Type B pancreatic cell (in vitro differentiated cells): ENCODE results near the gene CDC6. TPM values are rescaled to one million over a fixed set of nuclear protein-coding genes. Genes with fewer than 3 reads are reported as not detected.
A peak's percentile ranks its signal among the peaks of the same experiment; 100 is the strongest.
"Not testable (repeated sequence)": the region's sequence is repeated elsewhere in the genome, so short reads cannot be mapped to it uniquely, and the experiment has no call there.

Source experiments
- DNase-seq: peaks from one replicate; pipeline ENCODE4 v3.0.0; 2021; ENCODE audit warnings: mixed read lengths; ENCODE audit not compliant: unreplicated experiment; ENCODE audit errors: extremely low spot score
- H3K27ac Mint-ChIP-seq: 2 replicates; pipeline ENCODE4 v1.8.0; 2021; ENCODE audit warnings: mild to moderate bottlenecking, mixed read lengths
- H3K27me3 Mint-ChIP-seq: 2 replicates; pipeline ENCODE4 v1.8.0; 2021; ENCODE audit warnings: mixed read lengths
- H3K36me3 Mint-ChIP-seq: 2 replicates; pipeline ENCODE4 v1.8.0; 2021; ENCODE audit warnings: mixed read lengths
- H3K4me1 Mint-ChIP-seq: one replicate; pipeline ENCODE4 v1.8.0; 2021; ENCODE audit warnings: mixed read lengths; ENCODE audit not compliant: unreplicated experiment
- H3K4me3 Mint-ChIP-seq: 2 replicates; pipeline ENCODE4 v1.8.0; 2021; ENCODE audit warnings: mild to moderate bottlenecking, mixed read lengths
- H3K9me3 Mint-ChIP-seq: 2 replicates; pipeline ENCODE4 v1.8.0; 2021; ENCODE audit warnings: mixed read lengths
- CTCF ChIP-seq: fragments of 200-600 bp; sonication (generic); conservative IDR thresholded peaks from 2 replicates; pipeline ENCODE4 v1.5.0; 2021; ENCODE audit warnings: antibody characterized with exemption, mild to moderate bottlenecking
- total RNA-seq: library from RNA; stranded (reverse); gene quantifications from 2 replicates; pipeline ENCODE4 v1.2.1, GENCODE V29; 2021; ENCODE audit warnings: low replicate concordance

Gene CDC6
- total RNA-seq, 1 donor from 2014 or later, result 50.3 TPM

DNA sequence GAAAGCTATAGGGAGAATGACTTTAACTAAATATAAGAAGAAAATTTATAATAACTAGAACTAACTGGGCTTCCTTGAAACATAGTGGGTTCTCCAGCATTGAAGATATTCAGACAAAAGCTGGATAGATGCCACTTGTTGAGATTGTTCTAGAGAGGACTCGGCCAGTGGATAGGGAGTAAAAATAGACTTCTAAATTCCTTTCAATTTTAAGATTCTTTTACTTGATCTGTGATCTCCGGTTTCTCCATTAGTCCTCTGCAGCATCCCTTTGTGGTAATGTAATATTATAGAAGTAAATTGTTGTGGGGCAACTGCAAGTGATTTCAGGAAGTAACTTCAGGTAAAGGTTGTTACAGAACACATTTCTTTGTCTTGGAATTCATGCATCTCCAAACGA lies 11.0 kb downstream of the CDC6 start:
- Mint-ChIP-seq H3K27ac (no peak overlapping the region), H3K9me3 (no peaks in the 10 kb centered on the region), H3K4me1 (peaks cover 23% of the 10 kb centered on the region), H3K36me3 (peaks cover 14% of the 10 kb centered on the region), H3K27me3 (no peaks in the 10 kb centered on the region), H3K4me3 (no peak overlapping the region)
- no peak for DNase-seq
- TF ChIP-seq CTCF, result no peak

DNA sequence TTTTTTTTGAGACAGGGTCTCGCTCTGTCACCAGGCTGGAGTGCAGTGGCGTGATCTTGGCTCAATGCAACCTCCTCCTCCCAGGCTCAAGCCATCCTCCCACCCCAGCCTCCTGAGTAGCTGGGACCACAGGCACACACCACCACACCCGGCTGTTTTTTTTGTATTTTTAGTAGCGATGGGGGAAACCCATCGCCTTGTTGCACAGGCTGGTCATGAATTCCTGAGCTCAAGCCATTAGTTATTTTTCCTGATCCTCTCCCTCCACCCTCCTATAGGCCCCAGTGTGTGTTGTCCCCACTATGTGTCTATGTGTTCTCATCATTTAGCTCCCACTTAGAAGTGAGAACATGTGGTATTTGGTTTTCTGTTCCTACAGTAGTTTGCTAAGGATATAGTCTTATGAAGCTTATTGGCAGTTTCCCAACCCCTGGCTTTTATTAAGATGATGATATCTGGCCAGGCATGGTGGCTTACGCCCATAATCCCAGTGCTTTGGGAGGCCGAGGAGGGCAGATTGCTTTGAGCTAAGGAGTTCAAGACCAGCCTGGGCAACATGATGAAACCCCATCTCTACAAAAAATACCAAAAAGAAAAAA lies 11.6 kb downstream of the CDC6 start:
- H3K27ac Mint-ChIP-seq, H3K27me3 Mint-ChIP-seq, H3K9me3 Mint-ChIP-seq, H3K4me3 Mint-ChIP-seq, DNase-seq: not testable (repeated sequence)
- Mint-ChIP-seq H3K4me1 (peaks cover 28% of the 10 kb centered on the region), H3K36me3 (peaks cover 14% of the 10 kb centered on the region)

DNA sequence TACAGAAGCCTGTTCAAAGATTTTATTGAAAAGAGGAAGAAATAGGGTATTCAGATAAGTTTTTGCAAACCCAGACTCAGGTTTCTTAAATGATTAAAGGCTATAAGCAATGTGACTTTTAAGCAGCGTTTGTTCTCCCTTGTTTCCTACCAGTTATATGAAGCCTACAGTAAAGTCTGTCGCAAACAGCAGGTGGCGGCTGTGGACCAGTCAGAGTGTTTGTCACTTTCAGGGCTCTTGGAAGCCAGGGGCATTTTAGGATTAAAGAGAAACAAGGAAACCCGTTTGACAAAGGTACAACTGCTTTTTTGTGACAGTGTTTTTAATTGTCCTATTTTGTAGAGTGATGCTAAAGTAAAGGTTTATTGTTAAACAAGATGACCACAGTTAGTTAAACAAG lies 13.6 kb downstream of the CDC6 start:
- peak; percentile 46 for TF ChIP-seq CTCF
- Mint-ChIP-seq H3K9me3 (no peaks in the 10 kb centered on the region), H3K4me3 (no peak overlapping the region), H3K36me3 (peaks cover 9% of the 10 kb centered on the region), H3K27me3 (no peaks in the 10 kb centered on the region), H3K27ac (peak overlapping the region; percentile 24), H3K4me1 (peaks cover 27% of the 10 kb centered on the region)
- DNase-seq, result no peak

- peak; percentile 85 for TF ChIP-seq CTCF
- Mint-ChIP-seq H3K27me3 (no peaks in the 10 kb centered on the region), H3K9me3 (no peaks in the 10 kb centered on the region), H3K4me1 (peaks cover 27% of the 10 kb centered on the region), H3K36me3 (peaks cover 4% of the 10 kb centered on the region), H3K27ac (peak overlapping the region; percentile 25), H3K4me3 (peak overlapping the region; percentile 55)
- DNase-seq, result no peak
These were observed 15.5 kb downstream of the CDC6 start for GRCh38 chr17:40303009-40303657.

DNA sequence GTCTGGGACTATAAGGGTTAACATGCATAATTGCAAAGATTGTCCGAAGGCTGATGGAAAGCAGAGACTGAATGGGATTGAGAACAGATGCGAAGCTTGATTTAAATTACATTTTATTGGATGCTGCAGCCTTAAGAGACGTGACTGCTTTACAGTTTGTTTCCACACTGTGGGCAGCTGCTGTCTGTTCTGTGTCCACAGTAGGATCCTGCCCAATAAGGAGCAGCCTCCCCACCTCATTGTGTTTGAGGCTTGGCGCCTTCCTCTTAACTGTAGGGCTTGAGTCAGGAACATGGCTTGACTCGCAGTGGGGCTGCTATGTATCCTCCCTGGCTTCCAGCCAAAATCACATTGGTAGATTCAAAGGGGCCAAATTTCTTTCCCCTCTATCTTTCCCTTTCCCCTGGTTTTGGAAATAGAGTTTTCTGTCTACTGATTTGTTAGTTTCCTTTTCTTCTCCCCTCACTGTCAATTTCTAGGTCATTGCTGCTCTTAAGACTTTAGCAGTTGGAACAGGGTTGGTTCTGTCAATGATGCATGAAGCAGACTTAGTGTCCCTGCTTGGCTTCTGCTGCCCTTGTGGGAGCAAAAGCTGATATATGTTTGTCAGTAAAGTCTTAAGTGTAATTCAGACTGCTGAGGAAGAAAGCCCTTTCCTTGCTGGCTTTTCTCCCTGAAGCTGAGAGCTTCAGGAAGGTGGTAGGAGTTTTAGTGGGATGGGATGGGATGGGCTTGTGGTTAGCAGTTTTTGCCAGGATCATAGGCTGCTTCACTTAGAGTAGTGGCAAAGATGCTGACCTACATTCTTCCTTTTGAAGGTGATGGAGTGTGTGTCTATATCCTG lies 16.3 kb downstream of the CDC6 start:
- no peak for TF ChIP-seq CTCF
- Mint-ChIP-seq H3K4me3 (peak overlapping the region; percentile 55), H3K27ac (peak overlapping the region; percentile 25), H3K9me3 (no peaks in the 10 kb centered on the region), H3K4me1 (peaks cover 27% of the 10 kb centered on the region), H3K27me3 (no peaks in the 10 kb centered on the region), H3K36me3 (peaks cover 4% of the 10 kb centered on the region)
- no peak for DNase-seq

DNA sequence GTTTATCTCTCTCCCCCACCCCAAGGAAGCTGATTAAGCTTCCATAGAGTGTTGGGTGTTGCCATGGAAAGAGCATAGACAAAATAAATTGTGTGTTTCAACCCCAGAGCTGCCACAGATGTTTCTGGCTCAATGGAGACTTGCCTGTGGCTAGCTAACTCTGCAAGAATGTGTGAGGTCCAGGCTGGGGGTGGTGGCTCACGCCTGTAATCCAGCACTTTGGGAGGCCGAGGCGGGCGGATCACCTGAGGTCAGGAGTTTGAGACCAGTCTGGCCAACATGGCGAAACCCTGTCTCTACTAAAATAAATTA lies 16.8 kb downstream of the CDC6 start:
- H3K27me3 Mint-ChIP-seq, H3K36me3 Mint-ChIP-seq, DNase-seq, H3K9me3 Mint-ChIP-seq: not testable (repeated sequence)
- Mint-ChIP-seq H3K4me3 (peak overlapping the region; percentile 15), H3K4me1 (peaks cover 27% of the 10 kb centered on the region), H3K27ac (peak overlapping the region; percentile 11)

GRCh38 chr17:40304866-40305265 lies 17.2 kb downstream of the CDC6 start:
- H3K9me3 Mint-ChIP-seq, H3K27me3 Mint-ChIP-seq, H3K36me3 Mint-ChIP-seq, DNase-seq, H3K4me3 Mint-ChIP-seq: not testable (repeated sequence)
- Mint-ChIP-seq H3K27ac (peak overlapping the region; percentile 11), H3K4me1 (peaks cover 29% of the 10 kb centered on the region)
